SK-N-SH (cell line): Measurements from ENCODE around the gene MEPCE.

Experiments
- EP300 ChIP-seq, 2 experiments: IDR thresholded peaks; 2 replicates each; pipeline versions ENCODE4 v1.4.0 to v1.6.1; 2012; ENCODE audit warnings: borderline replicate concordance in 1 of 2, low read depth in 1 of 2, low read length in 1 of 2
- MXI1 ChIP-seq: IDR thresholded peaks from 2 replicates; pipeline ENCODE4 v1.6.1; 2012; ENCODE audit warnings: mild to moderate bottlenecking, low read depth, low read length, improper control_type of control experiment
- POLR2AphosphoS5 ChIP-seq: IDR thresholded peaks from 2 replicates; pipeline ENCODE4 v1.6.1; 2012; ENCODE audit warnings: low read depth, low read length
- RXRA ChIP-seq: IDR thresholded peaks from 2 replicates; pipeline ENCODE4 v1.4.0; 2012; ENCODE audit warnings: low read depth, mild to moderate bottlenecking, borderline replicate concordance
- SIN3A ChIP-seq: IDR thresholded peaks from 2 replicates; pipeline ENCODE4 v1.6.1; 2012; ENCODE audit warnings: low read depth, mild to moderate bottlenecking, low read length, moderate library complexity, borderline replicate concordance
- SMC3 ChIP-seq: IDR thresholded peaks from 2 replicates; pipeline ENCODE4 v1.6.1; 2012; ENCODE audit warnings: low read depth, low read length, improper control_type of control experiment
- YY1 ChIP-seq: IDR thresholded peaks from 2 replicates; pipeline ENCODE4 v1.4.0; 2012; ENCODE audit warnings: low read depth, mild to moderate bottlenecking
- TF ChIP-seq, protein P1 (sequence below): fragments of 200-600 bp; sonication (generic); IDR thresholded peaks from 2 replicates; pipeline ENCODE4 v1.6.1; 2017; ENCODE audit warnings: antibody characterized with exemption, mild to moderate bottlenecking, moderate library complexity

GRCh38 chr7:100457033-100457432, 27.4 kb downstream of the MEPCE start:
- no peak for TF ChIP-seq EP300 (IDR thresholded peaks at IDR 0.05; ENCODE audit: borderline replicate concordance in 1 of 2, low read depth in 1 of 2, low read length in 1 of 2)
- TF ChIP-seq SIN3A: no peak
- TF ChIP-seq, protein P1, sequence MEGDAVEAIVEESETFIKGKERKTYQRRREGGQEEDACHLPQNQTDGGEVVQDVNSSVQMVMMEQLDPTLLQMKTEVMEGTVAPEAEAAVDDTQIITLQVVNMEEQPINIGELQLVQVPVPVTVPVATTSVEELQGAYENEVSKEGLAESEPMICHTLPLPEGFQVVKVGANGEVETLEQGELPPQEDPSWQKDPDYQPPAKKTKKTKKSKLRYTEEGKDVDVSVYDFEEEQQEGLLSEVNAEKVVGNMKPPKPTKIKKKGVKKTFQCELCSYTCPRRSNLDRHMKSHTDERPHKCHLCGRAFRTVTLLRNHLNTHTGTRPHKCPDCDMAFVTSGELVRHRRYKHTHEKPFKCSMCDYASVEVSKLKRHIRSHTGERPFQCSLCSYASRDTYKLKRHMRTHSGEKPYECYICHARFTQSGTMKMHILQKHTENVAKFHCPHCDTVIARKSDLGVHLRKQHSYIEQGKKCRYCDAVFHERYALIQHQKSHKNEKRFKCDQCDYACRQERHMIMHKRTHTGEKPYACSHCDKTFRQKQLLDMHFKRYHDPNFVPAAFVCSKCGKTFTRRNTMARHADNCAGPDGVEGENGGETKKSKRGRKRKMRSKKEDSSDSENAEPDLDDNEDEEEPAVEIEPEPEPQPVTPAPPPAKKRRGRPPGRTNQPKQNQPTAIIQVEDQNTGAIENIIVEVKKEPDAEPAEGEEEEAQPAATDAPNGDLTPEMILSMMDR: no peak
- no peak for TF ChIP-seq SMC3
- no peak for TF ChIP-seq MXI1
- TF ChIP-seq RXRA: no peak
- TF ChIP-seq YY1: no peak
- no peak for TF ChIP-seq POLR2AphosphoS5
